Ecto neural progenitor cell (in vitro differentiated cells): ENCODE measurements around the gene SLC23A2.
"Not testable (repeated sequence)": the region's sequence is repeated elsewhere in the genome, so short reads cannot be mapped to it uniquely, and the experiment has no call there.

ENCODE experiments used
- DNase-seq: peaks from one replicate; pipeline ENCODE4 v3.0.0-alpha.2; 2018; ENCODE audit warnings: low spot score

The SLC23A2 gene

GRCh38 chr20:4876301-4876700 is 125.0 kb downstream of the SLC23A2 start:
- DNase-seq, result no peak

DNA sequence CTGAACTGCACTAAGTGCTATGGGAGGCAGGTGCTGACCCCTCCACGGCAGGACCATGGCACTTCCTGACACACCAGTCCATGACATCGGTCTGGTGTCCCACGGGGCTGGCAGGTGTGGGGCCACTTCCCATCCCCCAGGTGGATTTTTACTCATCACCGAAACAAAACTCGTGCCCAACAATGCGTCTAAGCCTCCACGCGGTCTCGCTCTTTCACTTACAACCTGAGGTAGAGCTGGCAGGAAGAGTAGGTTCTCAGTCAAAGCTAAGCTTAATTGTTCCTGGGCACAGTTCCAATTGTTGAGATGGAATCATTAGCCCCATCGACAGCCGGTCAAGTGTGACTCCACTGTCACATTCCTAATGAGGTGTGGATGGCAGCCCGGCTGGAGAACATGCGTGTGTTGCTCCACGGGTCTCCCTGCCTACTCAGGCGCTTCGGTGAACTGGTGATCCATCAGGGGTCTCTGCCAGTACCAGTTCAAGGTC is 125.7 kb downstream of the SLC23A2 start:
- no peak for DNase-seq

- no peak for DNase-seq
These were observed 127.9 kb downstream of the SLC23A2 start for GRCh38 chr20:4873396-4873795.

DNA sequence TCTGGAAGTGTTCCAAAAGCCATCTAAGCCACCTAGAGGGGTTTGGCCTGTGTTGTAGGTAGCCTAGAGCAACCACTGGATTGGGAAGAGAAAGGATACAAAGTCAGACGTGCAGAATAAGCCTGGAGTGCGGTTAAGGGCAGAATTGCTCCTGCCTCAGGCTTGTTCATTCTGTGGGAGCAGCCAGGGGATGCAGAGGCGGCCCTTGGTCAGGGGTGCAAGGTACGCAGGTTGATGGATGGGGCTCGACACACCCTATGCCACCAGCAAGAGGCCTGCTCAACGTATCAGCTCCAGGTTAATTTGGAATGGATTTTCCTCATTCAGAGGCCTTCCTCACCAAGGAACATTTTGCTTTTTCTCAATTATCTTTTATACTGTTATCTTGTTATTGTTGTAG is 129.8 kb downstream of the SLC23A2 start:
- no peak for DNase-seq

- no peak for DNase-seq
These were observed 130.4 kb downstream of the SLC23A2 start for GRCh38 chr20:4870906-4871305.

DNA sequence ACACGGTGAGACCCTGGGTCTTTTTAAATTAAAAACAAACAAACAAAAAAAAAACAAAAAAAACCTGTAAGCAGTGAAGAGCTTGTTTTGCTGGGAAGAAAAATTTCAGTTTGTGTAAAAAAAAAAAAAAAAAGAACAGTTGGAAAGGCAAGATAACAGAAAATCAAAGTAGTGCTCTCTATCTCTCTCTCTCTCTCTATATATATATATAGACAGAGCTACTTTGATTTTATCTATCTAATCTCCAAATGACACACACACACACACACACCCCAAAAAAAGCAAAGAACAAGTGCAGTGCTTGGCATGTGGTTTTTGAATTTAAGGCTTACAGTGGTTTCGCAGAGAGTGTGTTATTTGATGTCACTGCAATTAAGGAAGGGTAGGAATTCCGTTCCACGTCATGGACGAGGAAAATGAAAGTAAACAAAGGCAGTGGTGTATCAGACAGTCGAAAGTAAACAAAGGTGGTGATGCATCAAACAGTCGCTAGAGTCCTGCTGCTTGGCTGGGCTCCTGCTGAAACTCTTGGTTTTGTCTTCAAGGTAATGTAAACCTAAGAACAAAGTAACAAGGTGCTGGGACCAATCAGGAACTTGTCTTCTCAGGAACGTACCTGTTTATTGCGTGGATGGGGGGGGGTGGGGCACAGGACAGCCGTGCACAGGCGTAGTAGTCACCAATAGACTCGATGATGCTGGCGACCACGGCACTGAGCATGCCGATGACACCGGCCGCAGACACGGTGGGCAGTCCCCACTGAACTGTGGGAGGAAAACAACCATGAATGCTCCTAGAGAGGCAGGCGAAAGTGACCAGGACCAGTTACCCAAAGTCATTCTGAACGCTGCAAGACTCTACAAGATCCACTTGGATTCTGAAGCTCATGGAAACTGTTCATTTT is 131.8 kb downstream of the SLC23A2 start:
- no peak for DNase-seq

- no peak for DNase-seq
These were observed 134.3 kb downstream of the SLC23A2 start for GRCh38 chr20:4867051-4867450.

DNA sequence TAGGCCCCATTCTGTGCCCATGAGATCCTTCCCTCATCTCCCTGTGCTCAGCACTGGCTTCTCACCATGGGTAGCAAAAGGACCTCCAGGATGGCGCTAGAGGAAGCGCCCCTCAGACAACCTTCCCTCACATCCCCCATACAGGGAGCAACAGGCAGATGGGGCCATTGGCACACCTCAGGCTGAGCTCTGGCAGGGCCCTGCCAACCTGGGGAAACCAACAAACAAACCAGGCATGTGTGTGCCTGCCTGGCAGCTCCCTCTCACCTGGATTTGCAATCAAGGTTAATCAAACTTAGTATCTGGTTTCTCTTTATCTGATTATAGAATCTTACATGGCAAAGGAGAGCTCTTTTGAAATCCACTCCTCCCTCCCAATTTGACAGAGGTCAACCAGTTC is 134.9 kb downstream of the SLC23A2 start:
- no peak for DNase-seq

DNA sequence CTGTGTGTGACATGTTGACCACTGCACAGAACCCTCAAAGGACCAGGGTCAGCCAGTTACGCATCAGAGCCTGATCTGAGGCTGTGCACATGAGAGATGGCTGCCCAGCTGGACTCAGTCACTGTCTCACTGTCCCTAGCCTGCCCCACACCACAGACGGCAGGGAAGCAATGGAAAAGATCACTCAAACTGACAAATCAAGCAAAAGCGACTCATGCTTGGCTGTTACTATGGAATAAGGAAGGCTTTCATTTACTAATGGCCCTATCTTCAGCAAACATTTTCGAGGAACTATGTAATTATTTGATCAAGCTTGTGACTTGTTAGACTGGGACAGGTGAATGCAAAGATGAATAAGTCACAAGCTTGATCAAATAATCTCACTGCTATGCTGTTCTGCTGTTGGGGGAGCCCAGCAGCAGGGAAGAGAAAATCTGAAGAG is 137.0 kb downstream of the SLC23A2 start:
- no peak for DNase-seq

DNA sequence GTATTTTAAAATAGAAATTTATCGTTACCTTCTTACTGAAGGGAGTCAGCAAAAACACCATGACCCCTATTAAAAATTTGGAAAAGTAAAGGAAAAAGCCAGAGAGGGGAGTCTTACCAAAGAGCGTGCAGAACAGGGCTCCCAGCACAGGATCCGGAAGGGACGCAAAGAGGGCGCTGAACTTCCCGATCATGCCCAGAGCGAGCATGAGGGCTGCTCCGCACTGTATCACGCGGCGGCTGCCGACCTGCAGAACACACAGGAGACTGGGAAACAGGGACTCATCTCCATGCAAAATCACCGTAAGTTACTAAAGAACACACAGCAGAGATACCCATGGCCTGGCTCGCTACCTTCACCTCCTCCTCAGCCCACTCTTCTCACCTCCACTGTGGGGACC is 138.6 kb downstream of the SLC23A2 start:
- no peak for DNase-seq

DNA sequence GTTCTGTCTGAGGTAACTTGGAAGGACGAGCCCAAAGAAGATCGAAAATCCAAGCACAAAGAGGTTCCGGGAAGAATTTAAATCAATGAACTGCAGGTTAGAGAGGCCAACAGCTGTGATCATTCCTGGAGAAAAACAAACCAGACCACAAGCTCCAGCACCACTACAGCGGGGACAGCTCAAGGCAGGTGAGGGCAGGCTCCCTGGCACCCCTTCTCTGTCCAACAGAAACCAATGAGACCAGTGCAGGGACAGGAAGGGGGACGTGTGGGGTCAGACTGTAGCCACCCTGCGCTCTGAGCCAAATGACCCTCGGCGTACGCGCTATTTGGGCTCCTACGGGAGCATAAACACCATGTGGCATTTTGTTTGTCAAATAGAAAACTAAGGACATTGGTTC is 139.3 kb downstream of the SLC23A2 start:
- no peak for DNase-seq

DNA sequence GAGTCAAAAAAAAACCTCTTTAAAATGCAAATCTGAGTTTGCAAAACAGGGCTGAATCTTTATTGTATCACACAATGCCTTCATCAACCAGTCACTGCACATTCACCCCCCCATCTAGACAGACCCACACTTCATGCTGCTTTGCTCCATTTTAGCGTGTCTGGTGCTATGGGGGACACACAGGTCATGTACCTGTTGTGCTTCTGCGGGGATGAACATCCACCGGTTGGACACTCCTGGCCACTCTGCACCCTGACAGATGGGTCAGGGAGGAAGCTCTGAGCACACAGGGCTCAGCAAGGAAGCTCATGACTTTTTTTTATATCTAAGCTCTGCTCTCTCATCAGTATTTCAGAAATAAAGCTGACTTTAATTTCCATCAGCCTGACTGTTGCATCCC is 143.3 kb downstream of the SLC23A2 start:
- no peak for DNase-seq

DNA sequence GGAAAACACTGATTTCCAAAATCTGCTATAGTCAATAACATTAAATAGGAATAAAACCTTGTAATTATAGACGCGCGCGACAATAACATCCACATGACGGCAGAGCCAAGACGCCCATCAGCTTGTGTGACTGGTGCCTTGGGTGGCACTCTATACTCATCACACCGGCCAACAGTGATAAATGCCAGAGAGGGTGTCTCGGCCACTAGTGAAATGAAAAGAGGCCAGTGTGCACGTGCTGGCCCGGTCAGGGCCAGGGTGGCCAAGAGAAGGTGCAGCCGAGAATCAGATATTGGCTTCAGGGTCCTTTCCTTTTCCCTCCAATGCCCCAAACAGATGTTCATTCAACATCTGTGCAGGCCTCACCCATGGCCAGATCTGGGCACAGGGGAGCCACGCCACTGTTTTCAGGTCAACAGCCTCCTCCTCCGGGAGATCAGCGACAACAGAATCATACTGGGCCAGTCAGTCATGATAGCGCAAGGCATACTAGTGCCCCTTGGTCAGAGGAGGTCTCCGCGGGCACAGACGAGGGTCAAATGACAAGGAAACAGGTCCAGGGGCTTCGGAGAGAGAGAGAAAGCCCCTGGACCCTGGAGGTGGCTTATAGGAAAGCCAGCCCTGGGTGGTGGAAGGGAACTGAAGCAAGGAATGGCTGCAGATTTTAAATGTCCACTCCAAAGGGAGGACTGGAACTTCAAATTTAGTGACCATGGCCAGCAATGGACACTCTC is 145.1 kb downstream of the SLC23A2 start:
- DNase-seq, result no peak

- no peak for DNase-seq
These were observed 145.8 kb downstream of the SLC23A2 start for GRCh38 chr20:4855555-4855954.

DNA sequence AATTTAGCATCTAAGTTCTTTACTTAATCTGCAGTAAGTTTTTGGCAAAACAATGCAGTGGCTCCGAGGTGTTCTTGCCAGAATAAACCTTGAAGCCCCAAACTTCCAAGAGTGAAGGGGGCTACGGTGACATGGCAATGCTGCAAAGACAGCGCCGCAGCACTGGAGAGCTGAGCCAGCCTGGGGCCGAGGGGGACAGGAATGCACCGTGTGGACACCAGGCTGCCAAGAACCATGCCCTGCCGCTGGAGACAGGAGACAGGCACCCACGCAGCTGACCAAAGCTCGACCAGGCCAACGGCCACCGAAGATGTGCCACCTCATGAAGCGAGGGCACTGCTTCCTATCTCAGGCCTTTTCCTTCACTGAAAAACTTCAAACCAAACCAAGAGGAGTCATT is 146.2 kb downstream of the SLC23A2 start:
- DNase-seq, result no peak

DNA sequence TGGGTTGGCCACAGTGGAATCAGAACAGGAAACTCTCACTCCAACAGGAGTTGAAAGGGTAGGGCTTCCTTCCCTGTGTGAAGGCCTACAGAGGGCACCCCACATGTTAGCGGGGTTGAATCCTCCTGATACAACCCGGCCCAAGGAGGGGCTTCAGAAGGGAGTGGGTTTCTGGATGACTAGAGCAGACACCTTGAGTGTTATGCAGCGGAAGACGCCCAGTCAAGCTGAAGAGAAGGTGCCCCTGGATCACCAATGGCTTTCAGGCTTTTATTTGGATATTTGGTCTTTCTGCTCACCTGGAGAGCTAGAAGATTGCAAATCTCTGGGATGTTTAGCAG is 146.8 kb downstream of the SLC23A2 start:
- no peak for DNase-seq

GRCh38 chr20:4853757-4854560 is 147.4 kb downstream of the SLC23A2 start:
- no peak for DNase-seq

DNA sequence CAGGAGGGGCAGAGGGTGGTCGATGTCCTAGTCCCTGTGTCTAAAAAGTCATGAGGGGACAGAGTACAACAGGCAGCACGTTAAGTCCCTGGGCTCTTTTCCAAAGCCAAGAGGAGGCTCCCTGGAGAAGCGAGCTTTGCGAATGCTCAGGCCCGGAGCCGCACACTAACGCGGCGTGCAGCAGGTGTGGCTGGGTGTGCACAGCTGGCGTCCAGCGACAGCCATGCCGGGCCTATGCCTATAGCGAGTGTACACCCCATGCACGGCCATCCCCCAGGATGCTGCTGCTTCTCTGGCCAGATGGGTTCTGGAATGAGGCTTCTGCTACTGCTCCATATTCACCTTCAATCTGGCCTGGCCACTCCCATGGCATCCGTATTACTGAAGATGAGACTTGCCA is 148.3 kb downstream of the SLC23A2 start:
- no peak for DNase-seq

DNA sequence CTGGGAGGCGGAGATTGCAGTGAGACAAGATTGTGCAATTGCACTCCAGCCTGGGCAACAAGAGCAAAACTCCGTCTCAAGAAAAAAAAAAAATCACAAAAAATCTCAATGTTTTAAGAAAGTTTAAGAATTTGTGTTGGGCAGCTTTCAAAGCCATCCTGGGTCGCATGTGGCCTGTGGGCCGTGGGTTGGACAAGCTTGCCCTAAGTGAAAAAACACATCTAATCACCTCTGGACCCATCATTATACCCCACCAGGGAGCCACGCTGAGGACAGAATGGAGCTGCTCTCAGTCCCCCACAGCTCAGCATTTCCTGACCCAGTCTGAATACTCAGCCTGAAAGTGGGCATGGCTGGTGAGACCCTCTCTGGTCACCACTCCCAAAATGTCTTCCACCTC is 150.3 kb downstream of the SLC23A2 start:
- DNase-seq, result no peak

DNA sequence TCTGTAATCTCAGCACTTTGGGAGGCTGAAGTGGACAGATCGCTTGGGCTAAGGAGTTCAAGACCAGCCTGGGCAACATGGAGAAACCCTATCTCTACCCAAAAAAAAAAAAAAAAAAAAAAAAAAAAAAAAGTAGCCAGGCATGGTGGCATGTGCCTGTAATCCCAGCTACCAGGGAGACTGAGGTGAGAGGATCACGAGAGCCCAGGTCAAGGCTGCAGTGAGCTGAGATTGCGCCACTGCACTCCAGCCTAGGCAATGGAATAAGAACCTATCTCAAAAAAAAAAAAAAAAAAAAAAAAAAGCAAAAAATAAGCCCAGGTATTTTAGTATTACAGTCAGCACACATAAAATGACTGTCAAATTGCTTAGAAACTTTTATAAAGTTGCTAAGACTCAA is 152.5 kb downstream of the SLC23A2 start:
- DNase-seq, result not testable (repeated sequence)

DNA sequence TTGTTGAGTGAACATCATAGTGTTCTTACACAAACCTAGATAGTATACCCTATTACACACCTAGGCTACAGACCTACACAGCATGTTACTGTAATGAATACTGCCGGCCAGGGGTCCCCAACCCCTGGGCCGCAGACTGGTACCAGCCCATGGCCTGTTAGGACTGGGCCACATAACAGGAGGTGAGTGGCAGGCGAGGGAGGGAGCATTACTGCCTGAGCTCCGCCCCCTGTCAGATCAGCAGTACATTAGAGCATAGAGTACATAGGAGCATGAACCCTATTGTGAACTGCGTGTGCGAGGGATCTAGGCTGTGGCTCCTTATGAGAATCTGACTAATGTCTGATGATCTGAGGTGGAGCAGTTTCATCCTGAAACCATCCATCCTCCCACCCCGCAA is 153.3 kb downstream of the SLC23A2 start:
- DNase-seq, result no peak

DNA sequence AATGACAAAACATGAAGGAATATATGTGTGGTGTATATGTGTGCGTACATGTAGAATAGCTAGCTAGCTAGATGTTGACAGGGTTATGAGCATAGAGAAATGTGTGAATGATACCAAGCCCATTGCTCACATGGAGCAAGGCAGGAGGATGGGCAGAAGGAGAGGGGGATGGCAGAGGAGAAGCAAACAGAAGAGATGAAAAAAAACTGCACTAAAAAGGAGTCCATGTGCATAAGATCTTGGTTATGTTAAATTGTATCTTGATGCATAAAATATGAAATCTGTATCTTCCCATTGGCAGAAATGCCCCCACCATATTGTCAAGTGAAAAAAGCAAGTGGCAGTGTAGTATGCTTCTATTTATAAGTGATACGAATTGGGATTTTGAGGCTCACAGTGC is 154.5 kb downstream of the SLC23A2 start:
- no peak for DNase-seq
